Endothelial cell of umbilical vein (primary cell): ENCODE results near the gene OR2W3.

ENCODE experiments used
- EZH2 ChIP-seq: IDR thresholded peaks from 2 replicates; pipeline ENCODE4 v1.6.1; 2012; ENCODE audit warnings: borderline replicate concordance, low read depth, mild to moderate bottlenecking, moderate library complexity, low read length, inconsistent platforms; ENCODE audit not compliant: severe bottlenecking
- MYC ChIP-seq: IDR thresholded peaks from one replicate; pipeline ENCODE4 v1.6.1; 2011; ENCODE audit warnings: mild to moderate bottlenecking, low read depth, low read length
- POLR2A ChIP-seq: IDR thresholded peaks from 2 replicates; pipeline ENCODE4 v1.6.1; 2012; ENCODE audit warnings: low read depth, mild to moderate bottlenecking, control low read depth, low read length
- POLR2AphosphoS5 ChIP-seq: IDR thresholded peaks from 2 replicates; pipeline ENCODE4 v1.6.1; 2012; ENCODE audit warnings: low read depth, mild to moderate bottlenecking, control low read depth, low read length, moderate library complexity; ENCODE audit not compliant: insufficient read depth

DNA sequence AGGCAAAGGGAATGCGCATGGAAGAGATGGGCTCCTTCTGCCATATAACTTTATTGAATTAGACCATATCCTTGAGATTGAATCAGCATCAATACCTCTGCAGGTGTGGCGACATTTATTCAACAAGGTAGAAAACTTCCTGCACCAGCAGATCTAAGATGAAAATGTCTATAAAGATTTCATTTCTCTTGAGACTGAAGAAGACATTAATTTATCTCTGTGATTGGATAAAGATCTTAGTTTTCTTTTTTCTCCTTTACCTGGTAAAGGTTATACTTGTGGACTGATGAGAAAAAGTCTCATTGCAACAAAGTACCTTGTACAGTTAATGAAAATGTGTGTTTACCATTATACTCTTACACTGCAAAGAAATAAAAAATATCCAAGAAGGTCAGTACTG is 24.6 kb downstream of the OR2W3 start, which contains the start of gene OR2T8:
- TF ChIP-seq POLR2A (no peak), POLR2AphosphoS5 (no peak), MYC (no peak), EZH2 (no peak)
